ENCODE measurements around the gene SLC37A4.
"Not testable (repeated sequence)": the region's sequence is repeated elsewhere in the genome, so short reads cannot be mapped to it uniquely, and the experiment has no call there.

Gene SLC37A4

GRCh38 chr11:118988280-118988679, 42.4 kb downstream of the SLC37A4 start:
- Histone ChIP-seq H3K36me3 (ENCODE audit: insufficient read depth, low read length) (no peaks in the 10 kb centered on the region), H3K9me3 (ENCODE audit: control insufficient read depth, insufficient read depth, low read length) (no peaks in the 10 kb centered on the region), H3K4me1 (ENCODE audit: insufficient read depth, low read length) (no peaks in the 10 kb centered on the region; the same call in 1 of the 2 replicates), H3K9ac (ENCODE audit: low read depth, low read length) (no peak overlapping the region)

GRCh38 chr11:118984825-118985224, 45.9 kb downstream of the SLC37A4 start:
- H3K9ac ChIP-seq (ENCODE audit: low read depth, low read length), result no peak overlapping the region
- peaks cover 5% of the 10 kb centered on the region for H3K4me1 ChIP-seq (ENCODE audit: insufficient read depth, low read length)
- no peaks in the 10 kb centered on the region for H3K36me3 ChIP-seq (ENCODE audit: insufficient read depth, low read length)
- no peaks in the 10 kb centered on the region for H3K9me3 ChIP-seq (ENCODE audit: control insufficient read depth, insufficient read depth, low read length)

GRCh38 chr11:118984337-118984736, 46.3 kb downstream of the SLC37A4 start:
- not testable (repeated sequence) for H3K4me1 ChIP-seq (ENCODE audit: insufficient read depth, low read length); H3K36me3 ChIP-seq (ENCODE audit: insufficient read depth, low read length); H3K9ac ChIP-seq (ENCODE audit: low read depth, low read length); H3K9me3 ChIP-seq (ENCODE audit: control insufficient read depth, insufficient read depth, low read length)

- Histone ChIP-seq H3K4me1 (ENCODE audit: insufficient read depth, low read length) (peaks cover 18% of the 10 kb centered on the region), H3K9me3 (ENCODE audit: control insufficient read depth, insufficient read depth, low read length) (no peaks in the 10 kb centered on the region), H3K9ac (ENCODE audit: low read depth, low read length) (peak overlapping the region; percentile 7; the same call in 1 of the 2 replicates), H3K36me3 (ENCODE audit: insufficient read depth, low read length) (no peaks in the 10 kb centered on the region)
These were observed 50.3 kb downstream of the SLC37A4 start for GRCh38 chr11:118980191-118980881.

- H3K36me3 ChIP-seq (ENCODE audit: insufficient read depth, low read length), result no peaks in the 10 kb centered on the region
- peaks cover 18% of the 10 kb centered on the region for H3K4me1 ChIP-seq (ENCODE audit: insufficient read depth, low read length)
- H3K9ac ChIP-seq (ENCODE audit: low read depth, low read length), result no peak overlapping the region
- H3K9me3 ChIP-seq (ENCODE audit: control insufficient read depth, insufficient read depth, low read length), result no peaks in the 10 kb centered on the region
These were observed 51.2 kb downstream of the SLC37A4 start for GRCh38 chr11:118979434-118979833.

- no peaks in the 10 kb centered on the region for H3K36me3 ChIP-seq (ENCODE audit: insufficient read depth, low read length)
- H3K9me3 ChIP-seq (ENCODE audit: control insufficient read depth, insufficient read depth, low read length), result no peaks in the 10 kb centered on the region
- H3K9ac ChIP-seq (ENCODE audit: low read depth, low read length), result no peak overlapping the region
- H3K4me1 ChIP-seq (ENCODE audit: insufficient read depth, low read length), result peaks cover 18% of the 10 kb centered on the region
These were observed 54.6 kb downstream of the SLC37A4 start for GRCh38 chr11:118975771-118976709.

All from ES-I3 (cell line).